ENCODE data around the gene DNAH5. TPM values are rescaled to one million over a fixed set of nuclear protein-coding genes. Genes with fewer than 3 reads are reported as not detected.

The DNAH5 gene
- total and polyA plus RNA-seq, 8 donors, result 0.50 to 12.5 (median 1.1) TPM; not detected in 1

DNA sequence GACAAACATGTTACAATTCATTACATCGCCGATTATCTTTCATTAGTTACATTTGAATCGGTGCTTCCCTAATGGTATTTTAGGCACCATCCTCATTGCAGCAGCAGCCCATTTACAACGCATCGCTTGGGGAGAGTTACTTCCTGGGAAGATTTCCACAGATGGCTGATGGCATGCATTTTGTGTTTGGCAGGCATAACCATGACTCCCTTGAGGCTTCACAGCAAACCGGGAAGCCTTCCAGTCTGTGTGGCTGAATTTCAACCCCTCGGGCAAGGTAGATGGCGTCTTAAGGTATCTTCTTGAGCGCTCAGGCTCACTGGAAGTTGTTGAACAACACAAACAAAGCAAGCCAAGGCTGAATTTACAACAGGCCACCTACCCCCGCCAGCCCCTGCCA is 1.6 kb upstream of the DNAH5 start:
- TF ChIP-seq POLR2A (IDR thresholded peaks at IDR 0.05), result no peak
- no peak for TF ChIP-seq POLR2AphosphoS5 (IDR thresholded peaks at IDR 0.05)
- TF ChIP-seq, protein P1, sequence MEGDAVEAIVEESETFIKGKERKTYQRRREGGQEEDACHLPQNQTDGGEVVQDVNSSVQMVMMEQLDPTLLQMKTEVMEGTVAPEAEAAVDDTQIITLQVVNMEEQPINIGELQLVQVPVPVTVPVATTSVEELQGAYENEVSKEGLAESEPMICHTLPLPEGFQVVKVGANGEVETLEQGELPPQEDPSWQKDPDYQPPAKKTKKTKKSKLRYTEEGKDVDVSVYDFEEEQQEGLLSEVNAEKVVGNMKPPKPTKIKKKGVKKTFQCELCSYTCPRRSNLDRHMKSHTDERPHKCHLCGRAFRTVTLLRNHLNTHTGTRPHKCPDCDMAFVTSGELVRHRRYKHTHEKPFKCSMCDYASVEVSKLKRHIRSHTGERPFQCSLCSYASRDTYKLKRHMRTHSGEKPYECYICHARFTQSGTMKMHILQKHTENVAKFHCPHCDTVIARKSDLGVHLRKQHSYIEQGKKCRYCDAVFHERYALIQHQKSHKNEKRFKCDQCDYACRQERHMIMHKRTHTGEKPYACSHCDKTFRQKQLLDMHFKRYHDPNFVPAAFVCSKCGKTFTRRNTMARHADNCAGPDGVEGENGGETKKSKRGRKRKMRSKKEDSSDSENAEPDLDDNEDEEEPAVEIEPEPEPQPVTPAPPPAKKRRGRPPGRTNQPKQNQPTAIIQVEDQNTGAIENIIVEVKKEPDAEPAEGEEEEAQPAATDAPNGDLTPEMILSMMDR (IDR thresholded peaks at IDR 0.05), result no peak
- no peak for TF ChIP-seq EP300 (IDR thresholded peaks at IDR 0.05)
- H3K36me3 ChIP-seq, result no peaks in the 10 kb centered on the region
- H3K27me3 ChIP-seq, result no peaks in the 10 kb centered on the region
- no peaks in the 10 kb centered on the region for H3K4me1 ChIP-seq
- no peaks in the 10 kb centered on the region for H3K9me3 ChIP-seq
- H3K27ac ChIP-seq, result no peak overlapping the region
- intact Hi-C loops (cut with DNase I; ENCODE audit: low total_unique reads), result no loop called here
- WGBS, 5 donors, result 85 to 94% (median 92%) methylated on average over 10 of the region's 10 CpGs
- no peak for DNase-seq
- no peak overlapping the region for H3K4me3 ChIP-seq

DNA sequence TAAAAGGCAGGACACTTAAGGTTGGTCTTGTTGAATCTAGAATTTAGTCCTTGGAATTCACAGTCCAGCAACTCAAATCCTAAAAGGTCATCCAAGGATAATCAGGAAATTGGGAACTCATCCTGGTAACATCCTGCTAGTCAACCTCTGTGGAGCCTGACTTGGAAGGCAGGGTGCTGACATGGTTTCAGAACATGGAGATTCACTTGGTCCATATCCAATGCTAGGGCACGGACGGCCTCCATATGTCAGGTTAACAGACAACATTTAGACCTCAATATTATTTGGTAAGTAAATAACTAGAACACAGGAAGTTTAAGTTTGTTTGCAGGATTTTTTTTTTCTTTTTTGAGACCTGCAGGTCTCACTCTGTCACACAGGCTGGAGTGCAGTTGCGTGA is 783 bp upstream of the DNAH5 start:
- 89 to 98% (median 96%) methylated on average over 3 of the region's 3 CpGs for WGBS, 5 donors

DNA sequence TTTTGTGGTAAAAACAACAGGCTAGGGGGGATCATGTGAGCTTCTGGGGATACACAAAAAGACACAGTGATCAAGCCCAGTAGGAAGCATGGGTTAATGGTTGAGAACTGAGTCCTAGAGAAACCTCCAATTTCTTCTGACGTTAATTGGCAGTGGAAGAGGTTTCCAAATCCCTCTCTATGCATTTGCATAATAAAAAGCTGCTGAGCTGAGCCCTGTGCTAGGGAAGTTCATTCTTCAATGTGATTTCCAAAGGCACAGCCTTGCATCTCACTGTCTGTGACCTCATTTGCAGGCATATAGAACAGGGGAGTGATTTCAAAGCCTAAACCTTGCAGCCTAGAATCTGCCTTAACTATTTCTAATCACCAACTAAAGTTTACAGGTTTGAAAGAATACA is 812 bp downstream of the DNAH5 start:
- Histone ChIP-seq H3K36me3 (no peaks in the 10 kb centered on the region), H3K27me3 (no peaks in the 10 kb centered on the region), H3K27ac (no peak overlapping the region), H3K4me1 (no peaks in the 10 kb centered on the region), H3K9me3 (no peaks in the 10 kb centered on the region), H3K4me3 (no peak overlapping the region)
- TF ChIP-seq POLR2AphosphoS5 (IDR thresholded peaks at IDR 0.05) (no peak), EP300 (IDR thresholded peaks at IDR 0.05) (no peak), POLR2A (IDR thresholded peaks at IDR 0.05) (no peak)
- TF ChIP-seq, protein P1 (IDR thresholded peaks at IDR 0.05), result no peak
- intact Hi-C loops (cut with DNase I; ENCODE audit: low total_unique reads), result no loop called here
- WGBS, 5 donors, result 42 to 65% (median 56%) methylated on average over 1 of the region's 1 CpG
- DNase-seq, result no peak

More for the DNA sequence above, 783 bp upstream of the DNAH5 start:
- intact Hi-C loops (cut with DNase I; ENCODE audit: low total_unique reads), result no loop called here
- no peak for DNase-seq
- Histone ChIP-seq H3K36me3 (no peaks in the 10 kb centered on the region), H3K9me3 (no peaks in the 10 kb centered on the region), H3K27ac (no peak overlapping the region), H3K4me3 (no peak overlapping the region), H3K4me1 (no peaks in the 10 kb centered on the region), H3K27me3 (no peaks in the 10 kb centered on the region)
- no peak for TF ChIP-seq EP300 (IDR thresholded peaks at IDR 0.05)
- no peak for TF ChIP-seq POLR2AphosphoS5 (IDR thresholded peaks at IDR 0.05)
- no peak for TF ChIP-seq POLR2A (IDR thresholded peaks at IDR 0.05)
- TF ChIP-seq, protein P1 (IDR thresholded peaks at IDR 0.05), result no peak

DNA sequence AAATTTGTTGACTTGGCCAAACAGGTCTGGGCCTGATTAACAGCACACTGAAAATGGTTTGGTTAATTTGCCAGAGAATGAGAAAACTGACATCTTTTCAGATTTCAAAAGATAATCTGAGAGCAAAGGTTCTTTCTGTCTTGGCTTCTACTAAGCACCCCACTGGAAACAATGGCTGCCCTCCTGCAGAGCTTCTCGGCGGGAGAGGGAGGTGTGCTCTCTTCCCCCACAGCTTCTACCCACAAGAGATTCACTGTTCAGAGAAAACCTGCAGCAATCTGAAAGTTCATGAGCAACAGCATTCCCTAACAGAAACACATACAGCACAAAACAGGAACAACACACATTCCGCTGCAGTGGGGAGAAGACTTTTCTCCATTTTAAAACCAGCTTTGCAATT is 3.0 kb downstream of the DNAH5 start:
- H3K27me3 ChIP-seq, result no peaks in the 10 kb centered on the region
- WGBS, 5 donors, result 51 to 59% (median 55%) methylated on average over 3 of the region's 3 CpGs
- TF ChIP-seq, protein P1 (IDR thresholded peaks at IDR 0.05), result no peak
- TF ChIP-seq EP300 (IDR thresholded peaks at IDR 0.05) (no peak), POLR2AphosphoS5 (IDR thresholded peaks at IDR 0.05) (no peak), POLR2A (IDR thresholded peaks at IDR 0.05) (no peak)
- H3K36me3 ChIP-seq, result no peaks in the 10 kb centered on the region
- H3K4me1 ChIP-seq, result no peaks in the 10 kb centered on the region
- H3K4me3 ChIP-seq, result no peak overlapping the region
- H3K9me3 ChIP-seq, result no peaks in the 10 kb centered on the region
- H3K27ac ChIP-seq, result no peak overlapping the region
- intact Hi-C loops (cut with DNase I; ENCODE audit: low total_unique reads), result no loop called here
- no peak for DNase-seq

Data from stomach (tissue), 9 donors.